C1 segment of cervical spinal cord (tissue), 14 donors: ENCODE results near the gene SLC22A23.
A peak's percentile ranks its signal among the peaks of the same experiment; 100 is the strongest.

ENCODE experiments used
- DNase-seq, 14 donors: peaks; one replicate each; lab custom pipeline; 2025; lab: John Stamatoyannopoulos, UW

SLC22A23 gene

GRCh38 chr6:3303795-3304411 is 152.9 kb downstream of the SLC22A23 start:
- no peak for DNase-seq

GRCh38 chr6:3301506-3301905 is 155.3 kb downstream of the SLC22A23 start:
- no peak for DNase-seq

- DNase-seq = no peak
These were observed 157.6 kb downstream of the SLC22A23 start for GRCh38 chr6:3299221-3299620.

GRCh38 chr6:3297909-3298308 is 158.9 kb downstream of the SLC22A23 start:
- no peak for DNase-seq

GRCh38 chr6:3297006-3297405 is 159.8 kb downstream of the SLC22A23 start:
- DNase-seq = no peak

GRCh38 chr6:3296537-3296936 is 160.3 kb downstream of the SLC22A23 start:
- DNase-seq = no peak

- no peak for DNase-seq
These were observed 160.8 kb downstream of the SLC22A23 start for GRCh38 chr6:3296078-3296477.

GRCh38 chr6:3294921-3295871 is 161.7 kb downstream of the SLC22A23 start:
- peak in 9 of 14 donors; percentile 26 to 68 (median 39) for DNase-seq

GRCh38 chr6:3294396-3294795 is 162.5 kb downstream of the SLC22A23 start:
- DNase-seq = no peak

- DNase-seq = no peak
These were observed 163.3 kb downstream of the SLC22A23 start for GRCh38 chr6:3293271-3294155.

GRCh38 chr6:3292431-3293197 is 164.2 kb downstream of the SLC22A23 start:
- no peak for DNase-seq

GRCh38 chr6:3291987-3292386 is 164.9 kb downstream of the SLC22A23 start:
- DNase-seq = no peak

GRCh38 chr6:3291346-3291745 is 165.5 kb downstream of the SLC22A23 start:
- DNase-seq = no peak

- no peak for DNase-seq
These were observed 166.0 kb downstream of the SLC22A23 start for GRCh38 chr6:3290931-3291211.

- DNase-seq = no peak
These were observed 166.5 kb downstream of the SLC22A23 start for GRCh38 chr6:3290149-3290930.

GRCh38 chr6:3289664-3290055 is 167.2 kb downstream of the SLC22A23 start:
- no peak for DNase-seq

- DNase-seq = no peak
These were observed 167.9 kb downstream of the SLC22A23 start for GRCh38 chr6:3288711-3289663.

- DNase-seq = no peak
These were observed 168.7 kb downstream of the SLC22A23 start for GRCh38 chr6:3287976-3288707.

- DNase-seq = no peak
These were observed 169.5 kb downstream of the SLC22A23 start for GRCh38 chr6:3287308-3287707.
